ENCODE measurements around the gene ZC3H7B.
"Not testable (repeated sequence)": the region's sequence is repeated elsewhere in the genome, so short reads cannot be mapped to it uniquely, and the experiment has no call there.

Gene ZC3H7B

GRCh38 chr22:41301085-41302020 is at the start of gene ZC3H7B:
Gene ZC3H7B, plus strand, starts transcription at chr22:41301525. Its CDS starts 19,136 bp downstream, at chr22:41320661.
- TF ChIP-seq CTCF (IDR thresholded peaks at IDR 0.05; ENCODE audit: low read depth, low read length) = peak; percentile 46
- peak within 1 kb of the TSS; percentile 93 for H3K4me3 ChIP-seq (ENCODE audit: low read depth, low read length)

- TF ChIP-seq CTCF (IDR thresholded peaks at IDR 0.05; ENCODE audit: low read depth, low read length) = no peak
- no peak overlapping the region for H3K4me3 ChIP-seq (ENCODE audit: low read depth, low read length)
These were observed 49.0 kb upstream of the ZC3H7B start for GRCh38 chr22:41252365-41252764.

- no peak overlapping the region for H3K4me3 ChIP-seq (ENCODE audit: low read depth, low read length)
- TF ChIP-seq CTCF (IDR thresholded peaks at IDR 0.05; ENCODE audit: low read depth, low read length) = no peak
These were observed 47.1 kb upstream of the ZC3H7B start for GRCh38 chr22:41254230-41254629.

GRCh38 chr22:41256254-41257253 is 44.8 kb upstream of the ZC3H7B start:
- no peak overlapping the region for H3K4me3 ChIP-seq (ENCODE audit: low read depth, low read length)
- 0 out of 2 replicates have a peak, but pooled peaks have one; percentile 32 for TF ChIP-seq CTCF (IDR thresholded peaks at IDR 0.05; ENCODE audit: low read depth, low read length)

GRCh38 chr22:41257696-41258095 is 43.6 kb upstream of the ZC3H7B start:
- no peak for TF ChIP-seq CTCF (IDR thresholded peaks at IDR 0.05; ENCODE audit: low read depth, low read length)

GRCh38 chr22:41259756-41260155 is 41.6 kb upstream of the ZC3H7B start:
- H3K4me3 ChIP-seq (ENCODE audit: low read depth, low read length) = not testable (repeated sequence)

More at GRCh38 chr22:41257696-41258095, 43.6 kb upstream of the ZC3H7B start:
- no peak overlapping the region for H3K4me3 ChIP-seq (ENCODE audit: low read depth, low read length)

- TF ChIP-seq CTCF (IDR thresholded peaks at IDR 0.05; ENCODE audit: low read depth, low read length) = no peak
- no peak overlapping the region for H3K4me3 ChIP-seq (ENCODE audit: low read depth, low read length)
These were observed 40.5 kb upstream of the ZC3H7B start for GRCh38 chr22:41260871-41261270.

All from WI38 (cell line).